DOHH2 (cell line): ENCODE results near the gene EEF1AKMT3.
A peak's percentile ranks its signal among the peaks of the same experiment; 100 is the strongest.

ENCODE experiments used
- CTCF ChIP-seq: fragments of 200-600 bp; sonication (generic); IDR thresholded peaks from one replicate; pipeline ENCODE4 v1.5.1; 2014; ENCODE audit warnings: antibody characterized with exemption, mild to moderate bottlenecking, low read depth, low read length; ENCODE audit not compliant: poor library complexity, severe bottlenecking
- EZH2phosphoT487 ChIP-seq: fragments of 200-600 bp; sonication (generic); IDR thresholded peaks from 2 replicates; pipeline ENCODE4 v1.6.1; 2017; ENCODE audit warnings: borderline replicate concordance, mild to moderate bottlenecking, antibody characterized with exemption, low read length, moderate library complexity, mixed read lengths

DNA sequence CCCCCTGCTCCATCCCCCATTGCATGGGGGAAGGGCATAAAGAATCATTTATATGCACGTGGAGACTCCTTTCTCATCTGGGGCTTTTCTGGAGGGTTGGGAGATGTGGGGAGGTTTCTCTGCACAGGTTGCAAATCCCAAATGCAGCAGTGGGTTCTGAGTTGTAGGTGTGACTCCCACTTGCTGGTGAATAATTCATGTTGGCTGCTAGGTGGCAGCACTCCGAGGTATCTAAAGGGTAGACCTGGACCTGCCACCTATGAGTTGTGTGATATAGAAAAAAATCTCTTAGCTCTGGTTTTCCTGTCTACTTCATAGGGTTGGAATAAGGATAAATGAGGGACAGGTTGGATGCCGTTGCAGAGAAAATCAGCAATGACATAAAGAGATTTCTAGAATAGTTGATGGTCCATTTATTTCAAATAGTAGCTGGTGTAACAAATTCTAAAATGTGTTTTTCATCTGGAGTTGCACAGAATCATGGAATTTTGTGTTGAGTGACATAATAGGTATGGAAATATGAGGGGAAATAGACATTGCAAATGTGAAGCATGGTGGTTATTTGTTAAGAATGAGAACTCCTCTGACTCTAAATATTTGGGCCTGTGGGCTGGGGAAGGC, 12.9 kb upstream of the EEF1AKMT3 start:
- TF ChIP-seq CTCF (peak; percentile 78), EZH2phosphoT487 (no peak)
